Esophagus muscularis mucosa (tissue), 4 donors: Measurements from ENCODE around the gene MANBA.
"Not testable (repeated sequence)": the region's sequence is repeated elsewhere in the genome, so short reads cannot be mapped to it uniquely, and the experiment has no call there.

ENCODE experiments used
- CTCF ChIP-seq, 3 experiments: fragments of 200-600 bp in 2 of 3; fragments of 450-650 bp in 1 of 3; sonication (generic) in 2 of 3; IDR thresholded peaks; one replicate each; pipeline ENCODE4 v1.5.1; 2017 to 2019; ENCODE audit warnings: antibody characterized with exemption in 3 of 3, mild to moderate bottlenecking in 2 of 3, moderate library complexity in 1 of 3
- EP300 ChIP-seq: sonication (generic); formaldehyde crosslinking; IDR thresholded peaks from one replicate; pipeline ENCODE4 v1.6.1; 2017; ENCODE audit warnings: antibody characterized with exemption
- POLR2A ChIP-seq: fragments of 450-650 bp; IDR thresholded peaks from one replicate; pipeline ENCODE4 v1.6.1; 2017; ENCODE audit warnings: antibody characterized with exemption, moderate library complexity, mild to moderate bottlenecking, low read depth
- POLR2AphosphoS5 ChIP-seq, 2 donors: sonication (generic); formaldehyde crosslinking; IDR thresholded peaks; one replicate each; pipeline ENCODE4 v1.6.1; 2017; ENCODE audit warnings: antibody characterized with exemption in 2 of 2

DNA sequence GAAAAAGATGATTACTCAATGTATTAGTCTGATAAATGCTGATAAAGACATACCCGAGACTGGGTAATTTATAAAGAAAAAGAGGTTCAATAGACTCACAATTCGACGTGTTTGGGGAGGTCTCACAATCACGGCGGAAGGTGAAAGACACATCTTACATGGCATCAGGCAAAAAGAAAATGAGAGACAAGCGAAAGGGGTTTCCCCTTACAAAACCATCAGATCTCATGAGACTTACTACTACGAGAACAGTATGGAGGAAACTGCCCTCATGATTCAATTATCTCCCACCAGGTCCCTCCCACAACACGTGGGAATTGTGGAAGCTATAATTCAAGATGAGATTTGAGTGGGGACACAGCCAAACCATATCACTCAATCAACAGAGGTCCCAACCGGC lies 141.7 kb downstream of the MANBA start:
- not testable (repeated sequence) for TF ChIP-seq POLR2AphosphoS5 (IDR thresholded peaks at IDR 0.05); CTCF (IDR thresholded peaks at IDR 0.05); EP300; POLR2A
